Osteoblast (primary cell): ENCODE measurements around the gene RASEF. TPM values are rescaled to one million over a fixed set of nuclear protein-coding genes. Genes with fewer than 3 reads are reported as not detected.
A peak's percentile ranks its signal among the peaks of the same experiment; 100 is the strongest.

ENCODE experiments used
- DNase-seq: peaks from one replicate; pipeline ENCODE4 v3.0.0; 2011; ENCODE audit warnings: low spot score, mixed read lengths; ENCODE audit not compliant: insufficient read length; ENCODE audit errors: missing footprints
- H2AFZ ChIP-seq: 2 replicates; pipeline ENCODE4 v1.6.0; 2011; ENCODE audit warnings: mild to moderate bottlenecking, low read length
- H3K27ac ChIP-seq: 2 replicates; pipeline ENCODE4 v1.5.1; 2011; ENCODE audit warnings: mild to moderate bottlenecking, low read depth, low read length, moderate library complexity
- H3K27me3 ChIP-seq: 2 replicates; pipeline ENCODE4 v1.6.0; 2012; ENCODE audit warnings: mild to moderate bottlenecking, control low read depth, inconsistent platforms, low read length, moderate library complexity; ENCODE audit not compliant: insufficient read depth
- H3K36me3 ChIP-seq: 2 replicates; pipeline ENCODE4 v1.5.1; 2011; ENCODE audit warnings: mild to moderate bottlenecking, low read length, control low read depth, moderate library complexity; ENCODE audit not compliant: insufficient read depth
- H3K4me1 ChIP-seq: 2 replicates; pipeline ENCODE4 v1.5.1; 2011; ENCODE audit warnings: mild to moderate bottlenecking, low read length, control low read depth, moderate library complexity; ENCODE audit not compliant: insufficient read depth
- H3K4me2 ChIP-seq: 2 replicates; pipeline ENCODE4 v1.6.0; 2011; ENCODE audit warnings: mild to moderate bottlenecking, low read length; ENCODE audit not compliant: insufficient read depth
- H3K4me3 ChIP-seq: fragments of 200-600 bp; sonication (generic); 3 replicates; pipeline ENCODE4 v1.5.1; 2012; ENCODE audit warnings: mild to moderate bottlenecking, low read length, inconsistent platforms; ENCODE audit not compliant: insufficient read depth
- H3K79me2 ChIP-seq: 2 replicates; pipeline ENCODE4 v1.6.0; 2012; ENCODE audit warnings: mild to moderate bottlenecking, low read length, control low read depth, inconsistent platforms; ENCODE audit not compliant: insufficient read depth
- H3K9me3 ChIP-seq: 2 replicates; pipeline ENCODE4 v1.5.1; 2011; ENCODE audit warnings: low read depth, low read length, control low read depth
- H4K20me1 ChIP-seq: 2 replicates; pipeline ENCODE4 v1.6.0; 2012; ENCODE audit warnings: mild to moderate bottlenecking, low read length, control low read depth; ENCODE audit not compliant: insufficient read depth
- CTCF ChIP-seq: IDR thresholded peaks from 2 replicates; pipeline ENCODE4 v1.5.1; 2011; ENCODE audit warnings: mild to moderate bottlenecking, low read depth, low read length, moderate library complexity; ENCODE audit errors: extremely low read depth
- total RNA-seq: library from RNA; depleted of rRNA; stranded (reverse); fragments of >200 nt; gene quantifications from 2 replicates; pipeline ENCODE4 v1.2.3, GENCODE V29; 2012

Gene RASEF
- total RNA-seq, 1 donor = 1.4 TPM

- Histone ChIP-seq H2AFZ (no peak overlapping the region), H3K9me3 (no peaks in the 10 kb centered on the region), H3K4me3 (no peak overlapping the region), H4K20me1 (no peaks in the 10 kb centered on the region), H3K27me3 (no peaks in the 10 kb centered on the region), H3K36me3 (no peaks in the 10 kb centered on the region), H3K4me1 (peaks cover 22% of the 10 kb centered on the region), H3K27ac (no peak overlapping the region), H3K4me2 (no peak overlapping the region), H3K79me2 (no peaks in the 10 kb centered on the region)
- no peak for TF ChIP-seq CTCF
- peak; percentile 49 for DNase-seq
These were observed 7.3 kb upstream of the RASEF start for GRCh38 chr9:83070261-83070660.

- H3K27ac ChIP-seq = no peak overlapping the region
- no peak for DNase-seq
- no peak for TF ChIP-seq CTCF
These were observed 6.7 kb upstream of the RASEF start for GRCh38 chr9:83069651-83070050.

GRCh38 chr9:83068414-83068813 lies 5.5 kb upstream of the RASEF start:
- H3K4me1 ChIP-seq = peaks cover 22% of the 10 kb centered on the region
- H3K36me3 ChIP-seq = no peaks in the 10 kb centered on the region
- no peak for TF ChIP-seq CTCF
- H3K27ac ChIP-seq = no peak overlapping the region
- no peak overlapping the region for H3K4me2 ChIP-seq
- peaks cover 9% of the 10 kb centered on the region for H3K27me3 ChIP-seq
- no peak for DNase-seq
- H3K79me2 ChIP-seq = no peaks in the 10 kb centered on the region
- H2AFZ ChIP-seq = no peak overlapping the region
- no peaks in the 10 kb centered on the region for H4K20me1 ChIP-seq
- no peaks in the 10 kb centered on the region for H3K9me3 ChIP-seq
- H3K4me3 ChIP-seq = no peak overlapping the region

More at GRCh38 chr9:83069651-83070050, 6.7 kb upstream of the RASEF start:
- H4K20me1 ChIP-seq = no peaks in the 10 kb centered on the region
- H3K9me3 ChIP-seq = no peaks in the 10 kb centered on the region
- H3K4me1 ChIP-seq = peaks cover 22% of the 10 kb centered on the region
- H2AFZ ChIP-seq = no peak overlapping the region
- no peaks in the 10 kb centered on the region for H3K79me2 ChIP-seq
- no peak overlapping the region for H3K4me3 ChIP-seq
- H3K27me3 ChIP-seq = no peaks in the 10 kb centered on the region
- H3K36me3 ChIP-seq = no peaks in the 10 kb centered on the region
- no peak overlapping the region for H3K4me2 ChIP-seq

- Histone ChIP-seq H4K20me1 (no peaks in the 10 kb centered on the region), H3K27me3 (peaks cover 17% of the 10 kb centered on the region), H3K9me3 (no peaks in the 10 kb centered on the region), H2AFZ (no peak overlapping the region), H3K27ac (no peak overlapping the region), H3K79me2 (no peaks in the 10 kb centered on the region), H3K4me3 (no peak overlapping the region), H3K36me3 (no peaks in the 10 kb centered on the region), H3K4me2 (no peak overlapping the region), H3K4me1 (peaks cover 24% of the 10 kb centered on the region)
- no peak for TF ChIP-seq CTCF
- no peak for DNase-seq
These were observed 4.6 kb upstream of the RASEF start for GRCh38 chr9:83067579-83067978.
